ENCODE results near the gene PCGF6.
"Not testable (repeated sequence)": the region's sequence is repeated elsewhere in the genome, so short reads cannot be mapped to it uniquely, and the experiment has no call there.

PCGF6 gene

DNA sequence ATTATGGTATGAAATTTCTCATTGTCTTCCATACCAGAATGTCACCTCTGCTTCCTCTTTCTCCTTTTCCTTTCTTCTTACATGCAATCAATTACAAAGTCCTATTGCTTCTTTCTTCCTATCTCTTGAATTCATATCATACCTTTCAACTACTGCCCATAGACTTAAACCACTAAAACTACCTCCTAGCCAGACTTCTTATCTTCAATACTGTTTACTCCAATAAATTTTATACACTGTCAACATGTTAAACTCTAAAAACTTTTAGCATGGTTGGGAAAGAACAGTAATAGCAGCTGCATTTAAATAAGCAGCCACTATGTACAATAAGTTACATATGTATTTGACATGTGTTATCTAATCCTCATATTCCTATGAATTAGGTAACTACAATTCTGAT, 34.9 kb downstream of the PCGF6 start:
- DNase-seq (ENCODE audit: low read depth), result no peak

DNA sequence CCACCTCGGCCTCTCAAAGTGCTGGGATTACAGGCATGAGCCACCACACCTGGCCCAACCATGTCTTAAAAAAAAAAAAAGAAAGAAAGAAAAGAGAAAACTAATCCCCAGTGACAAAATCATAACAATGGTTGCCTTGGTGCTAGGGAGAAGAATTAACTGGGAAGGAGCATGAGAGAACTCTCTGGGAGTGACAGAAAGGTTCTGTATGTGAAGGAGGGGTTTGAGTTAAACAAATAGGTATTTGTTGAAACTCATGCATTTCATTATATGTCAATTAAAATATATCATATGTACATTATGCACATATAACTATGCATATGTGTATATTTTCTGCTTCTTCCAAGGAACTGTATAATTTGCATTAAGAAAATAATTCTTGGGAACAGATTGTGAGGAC, 40.7 kb downstream of the PCGF6 start:
- no peak for DNase-seq (ENCODE audit: low read depth)

DNA sequence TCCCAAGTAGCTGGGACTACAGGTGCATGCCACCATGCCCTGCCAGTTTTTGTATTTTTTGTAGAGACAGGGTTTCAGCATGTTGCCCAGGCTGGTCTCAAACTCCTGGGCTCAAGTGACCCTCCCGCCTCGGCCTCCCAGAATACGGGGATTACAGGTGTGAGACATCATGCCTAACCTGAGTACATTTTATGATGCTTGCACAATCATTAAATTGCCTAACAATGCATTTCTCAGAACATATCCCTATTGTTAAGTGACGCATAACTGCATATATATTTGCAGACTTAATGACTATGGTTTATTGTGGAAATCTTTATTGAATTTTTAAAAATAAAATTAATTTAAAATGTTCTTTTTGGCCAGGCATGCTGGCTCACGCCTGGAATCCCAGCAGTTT, 43.3 kb downstream of the PCGF6 start:
- no peak for DNase-seq (ENCODE audit: low read depth)

DNA sequence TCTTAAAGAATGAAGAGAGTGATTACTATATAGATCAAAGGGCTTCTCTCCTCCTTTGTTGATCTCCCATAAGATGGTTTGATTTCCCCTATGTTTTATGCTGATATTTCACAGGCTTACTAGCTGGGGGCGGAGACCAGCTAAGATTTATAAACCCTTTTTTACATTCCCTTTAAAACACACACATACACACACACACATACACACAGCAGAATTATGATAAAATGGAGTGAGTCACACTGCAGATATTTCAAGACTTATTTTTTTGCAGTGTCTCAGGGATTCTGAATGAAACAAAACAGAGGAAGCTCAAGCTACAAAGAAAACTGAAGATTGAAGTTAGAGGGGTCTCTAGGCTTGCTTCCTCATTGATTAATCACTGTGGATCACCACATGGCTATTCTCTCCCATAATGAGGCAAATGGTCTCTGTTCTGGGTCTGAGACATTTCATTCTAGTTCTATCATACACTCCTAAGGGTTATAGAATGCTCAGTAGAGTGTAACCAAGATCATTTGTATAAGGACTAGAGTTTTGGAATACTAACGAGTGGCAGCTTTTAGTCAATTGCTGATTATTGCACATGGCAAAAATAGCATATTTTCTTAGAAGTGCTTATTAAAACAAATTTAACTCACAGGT, 55.4 kb downstream of the PCGF6 start:
- peak; percentile 55 for DNase-seq (ENCODE audit: low read depth)

DNA sequence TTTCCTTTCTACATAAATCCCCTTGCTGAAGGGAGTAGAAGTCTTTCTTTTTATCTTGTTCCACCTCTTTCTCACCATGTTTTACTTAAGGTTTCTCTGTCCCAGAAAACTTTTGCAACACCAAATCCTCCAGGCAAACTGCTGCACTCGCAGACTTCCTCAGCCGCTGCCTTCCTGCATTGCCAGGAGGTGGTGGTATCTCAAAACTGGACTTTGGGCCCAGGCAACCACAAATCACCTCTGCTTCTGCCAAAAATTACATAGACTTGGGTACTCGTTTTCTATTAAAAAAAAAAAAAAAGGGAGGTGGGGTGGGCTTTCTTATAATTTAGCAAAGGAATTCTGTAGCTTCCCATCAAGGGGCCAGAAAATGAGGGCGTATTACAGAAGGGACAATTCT, 59.4 kb downstream of the PCGF6 start:
- DNase-seq (ENCODE audit: low read depth), result no peak

DNA sequence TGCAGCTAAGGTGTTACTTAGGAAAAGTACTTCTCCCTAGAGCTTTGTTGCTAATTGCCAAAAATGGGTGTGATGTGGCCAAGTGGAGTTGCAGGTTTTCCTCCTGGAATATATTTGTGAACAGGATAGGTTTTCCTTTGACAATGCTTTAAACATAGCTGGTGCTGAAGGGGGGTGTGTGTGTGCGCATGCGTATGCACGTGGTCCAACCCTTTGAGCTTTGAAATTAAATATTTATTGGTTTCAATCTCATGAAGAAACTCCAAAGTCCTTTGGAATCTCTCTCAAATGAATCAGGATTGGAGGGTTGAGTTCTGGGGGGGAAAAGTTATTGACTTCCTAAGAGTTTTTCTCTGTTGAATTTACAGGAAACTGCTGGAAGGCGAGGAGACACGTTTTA, 62.9 kb downstream of the PCGF6 start:
- no peak for DNase-seq (ENCODE audit: low read depth)

DNA sequence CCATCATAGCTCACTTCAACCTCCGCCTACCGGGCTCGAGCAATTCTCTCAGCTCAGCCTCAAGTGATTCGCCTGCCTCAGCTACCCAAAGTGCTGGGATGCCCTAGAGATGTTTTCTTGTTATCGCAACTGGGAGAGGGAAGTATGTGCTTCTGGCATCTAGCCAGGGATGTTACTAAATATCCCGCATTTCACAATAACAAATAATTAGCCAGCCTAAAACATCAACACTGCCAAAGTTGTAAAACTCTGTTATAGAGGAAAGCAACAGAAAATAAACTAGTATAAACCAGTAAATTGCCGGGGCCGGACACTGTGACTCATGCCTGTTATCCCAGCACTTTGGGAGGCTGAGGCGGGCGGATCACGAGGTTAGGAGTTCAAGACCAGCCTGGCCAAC, 66.8 kb downstream of the PCGF6 start:
- peak; percentile 89 for DNase-seq (ENCODE audit: low read depth)

DNA sequence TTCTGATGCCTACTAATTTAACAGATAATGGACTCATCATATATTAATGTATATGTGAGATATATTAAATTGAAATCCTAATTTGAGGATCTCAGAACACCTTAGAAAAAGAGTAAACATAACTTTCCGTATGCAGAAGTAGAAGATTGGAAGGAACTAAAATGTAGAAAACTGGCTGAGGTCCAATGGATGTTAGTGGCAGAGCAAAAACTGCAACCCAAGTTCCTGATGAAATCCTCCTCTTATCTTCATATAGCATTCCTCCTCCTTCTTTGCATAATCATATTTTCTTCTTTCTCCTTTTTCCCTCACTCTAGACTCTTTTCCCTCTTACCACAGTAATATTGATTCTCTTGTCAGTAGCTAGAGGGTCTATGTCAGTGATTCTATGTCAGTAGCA, 68.0 kb downstream of the PCGF6 start:
- no peak for DNase-seq (ENCODE audit: low read depth)

DNA sequence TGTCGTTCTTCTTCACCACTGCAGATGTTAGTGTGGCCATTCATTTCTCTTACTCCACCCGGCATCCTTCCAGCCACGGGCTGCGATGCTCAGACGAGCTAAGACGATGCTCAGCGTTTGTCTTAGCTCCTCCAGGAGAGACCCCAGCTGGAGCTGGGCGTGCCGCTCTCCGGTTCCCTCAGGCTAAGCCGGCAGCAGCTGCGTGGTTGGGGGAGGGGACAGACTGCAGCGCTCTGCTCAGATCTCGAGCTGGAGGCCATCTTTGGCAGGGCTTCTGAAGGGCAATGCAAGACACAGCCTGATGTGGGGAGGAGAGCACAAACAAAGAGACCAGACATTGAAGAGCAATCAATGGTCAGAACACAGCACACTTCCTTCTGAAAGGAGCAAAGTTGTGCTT, 69.2 kb downstream of the PCGF6 start:
- no peak for DNase-seq (ENCODE audit: low read depth)

DNA sequence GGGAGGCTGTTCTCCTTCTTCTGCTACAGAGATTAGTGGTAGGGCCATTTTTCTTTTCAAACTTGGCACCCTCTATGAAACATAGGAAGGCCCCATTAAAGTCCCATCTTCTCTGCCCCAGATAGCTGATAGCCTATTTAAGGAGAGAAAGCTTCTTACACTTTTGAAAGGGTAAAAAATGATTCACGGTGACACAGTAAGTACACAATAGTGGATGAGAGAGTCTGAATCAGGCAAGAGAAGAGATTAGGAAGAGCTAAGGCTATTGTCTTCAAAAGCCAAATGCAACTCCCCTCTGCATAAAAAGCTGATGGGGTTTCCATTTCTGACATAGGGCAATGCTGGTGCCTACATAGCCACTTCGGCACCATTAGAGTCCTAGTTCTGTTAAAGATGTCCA, 70.4 kb downstream of the PCGF6 start:
- DNase-seq (ENCODE audit: low read depth), result no peak

DNA sequence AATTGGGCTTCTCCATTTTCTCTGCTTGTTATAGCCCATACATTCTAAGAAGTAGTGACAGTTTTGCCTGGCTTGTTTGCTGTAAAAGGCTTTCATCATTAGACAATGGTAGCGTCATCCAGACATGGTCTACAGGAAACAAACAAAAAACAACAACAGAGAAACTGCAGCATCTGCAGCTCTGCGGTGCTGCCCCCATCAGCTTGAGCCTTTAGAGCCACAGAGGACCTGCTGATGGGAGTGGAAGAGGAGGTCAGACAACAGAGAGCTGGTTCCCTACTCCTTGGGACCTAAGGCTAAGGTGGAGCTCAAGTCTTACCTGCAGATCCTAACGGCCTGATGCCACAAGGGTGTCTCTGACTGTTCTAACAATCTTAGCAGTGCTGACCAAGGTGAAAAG, 70.9 kb downstream of the PCGF6 start:
- DNase-seq (ENCODE audit: low read depth), result no peak

DNA sequence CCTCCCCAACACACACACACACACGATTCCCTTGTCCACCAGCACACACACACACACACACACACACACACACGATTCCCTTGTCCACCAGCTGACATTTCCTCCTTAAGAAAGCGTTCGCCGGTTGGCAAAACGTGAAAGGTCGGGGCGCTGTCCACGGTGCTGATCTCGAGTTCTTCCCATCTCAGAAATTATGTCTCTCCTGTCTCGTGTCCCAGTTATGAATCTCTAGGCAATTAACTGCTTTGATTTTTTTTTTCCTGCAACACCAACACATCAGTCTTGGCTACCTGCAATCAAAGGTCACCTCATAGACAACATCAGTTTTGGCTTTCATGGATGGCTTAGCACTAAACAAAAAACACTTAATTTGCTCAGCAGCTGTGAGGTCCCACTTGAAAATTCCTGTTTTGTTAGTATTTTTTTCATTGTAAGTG, 72.1 kb downstream of the PCGF6 start:
- peak; percentile 26 for DNase-seq (ENCODE audit: low read depth)

DNA sequence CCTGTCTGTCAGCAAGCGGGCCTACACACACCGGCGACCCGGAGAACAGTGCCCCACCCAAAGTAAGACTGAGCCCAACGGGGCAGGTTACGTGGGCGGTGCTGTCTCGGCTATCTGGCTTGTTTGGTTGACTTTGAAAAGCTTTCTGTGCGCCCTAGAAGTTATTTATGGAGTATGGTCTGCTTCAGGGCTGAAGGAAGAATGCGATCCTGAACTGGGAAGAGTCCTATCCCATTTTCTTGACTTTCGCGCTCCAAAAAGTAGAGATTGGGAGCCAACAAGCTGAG, 72.5 kb downstream of the PCGF6 start:
- no peak for DNase-seq (ENCODE audit: low read depth)

DNA sequence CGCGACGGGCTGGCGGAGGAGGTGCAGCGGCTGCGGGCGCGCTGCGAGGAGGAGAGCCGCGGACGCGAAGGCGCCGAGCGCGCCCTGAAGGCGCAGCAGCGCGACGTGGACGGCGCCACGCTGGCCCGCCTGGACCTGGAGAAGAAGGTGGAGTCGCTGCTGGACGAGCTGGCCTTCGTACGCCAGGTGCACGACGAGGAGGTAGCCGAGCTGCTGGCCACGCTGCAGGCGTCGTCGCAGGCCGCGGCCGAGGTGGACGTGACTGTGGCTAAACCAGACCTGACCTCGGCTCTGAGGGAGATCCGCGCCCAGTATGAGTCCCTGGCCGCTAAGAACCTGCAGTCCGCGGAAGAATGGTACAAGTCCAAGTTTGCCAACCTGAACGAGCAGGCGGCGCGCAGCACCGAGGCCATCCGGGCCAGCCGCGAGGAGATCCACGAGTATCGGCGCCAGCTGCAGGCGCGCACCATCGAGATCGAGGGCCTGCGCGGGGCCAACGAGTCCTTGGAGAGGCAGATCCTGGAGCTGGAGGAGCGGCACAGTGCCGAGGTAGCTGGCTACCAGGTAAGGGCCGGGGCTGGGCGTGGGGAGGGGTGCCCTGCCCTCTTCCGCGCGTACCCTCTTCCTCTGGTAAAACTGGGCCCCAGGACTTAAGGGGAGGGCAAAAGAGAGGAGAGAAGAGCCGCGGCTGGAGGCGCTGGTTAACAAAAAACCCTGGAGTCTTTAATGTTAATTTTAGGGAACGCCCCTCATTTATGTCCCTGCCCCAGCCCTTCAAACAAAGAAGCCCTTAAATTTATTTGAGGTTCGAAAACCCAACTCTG, 73.0 kb downstream of the PCGF6 start:
- no peak for DNase-seq (ENCODE audit: low read depth)

DNA sequence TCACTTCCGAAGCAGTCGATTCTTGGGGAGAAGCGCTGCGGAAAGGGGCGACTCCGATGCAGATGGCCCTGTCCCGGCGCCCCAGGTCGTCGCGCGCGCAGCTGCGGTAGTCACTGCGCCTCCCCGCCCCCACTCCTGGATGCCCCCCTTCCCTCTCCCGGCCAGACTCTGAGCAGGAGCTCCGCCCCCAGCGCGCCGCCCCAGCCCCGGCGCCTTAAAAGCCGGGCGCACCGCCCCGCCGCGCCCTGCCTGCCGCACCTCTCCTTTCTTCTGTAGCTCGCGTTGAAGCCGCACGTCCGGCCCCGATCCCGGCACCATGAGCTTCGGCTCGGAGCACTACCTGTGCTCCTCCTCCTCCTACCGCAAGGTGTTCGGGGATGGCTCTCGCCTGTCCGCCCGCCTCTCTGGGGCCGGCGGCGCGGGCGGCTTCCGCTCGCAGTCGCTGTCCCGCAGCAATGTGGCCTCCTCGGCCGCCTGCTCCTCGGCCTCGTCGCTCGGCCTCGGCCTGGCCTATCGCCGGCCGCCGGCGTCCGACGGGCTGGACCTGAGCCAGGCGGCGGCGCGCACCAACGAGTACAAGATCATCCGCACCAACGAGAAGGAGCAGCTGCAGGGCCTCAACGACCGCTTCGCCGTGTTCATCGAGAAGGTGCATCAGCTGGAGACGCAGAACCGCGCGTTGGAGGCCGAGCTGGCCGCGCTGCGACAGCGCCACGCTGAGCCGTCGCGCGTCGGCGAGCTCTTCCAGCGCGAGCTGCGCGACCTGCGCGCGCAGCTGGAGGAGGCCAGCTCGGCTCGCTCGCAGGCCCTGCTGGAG, 73.8 kb downstream of the PCGF6 start, which contains the start of gene INA:
Gene INA, plus strand, starts transcription at position 243 of the 817 bp plus-strand sequence. Its CDS starts 74 bp downstream, at position 317.
- DNase-seq (ENCODE audit: low read depth), result peak; percentile 24

DNA sequence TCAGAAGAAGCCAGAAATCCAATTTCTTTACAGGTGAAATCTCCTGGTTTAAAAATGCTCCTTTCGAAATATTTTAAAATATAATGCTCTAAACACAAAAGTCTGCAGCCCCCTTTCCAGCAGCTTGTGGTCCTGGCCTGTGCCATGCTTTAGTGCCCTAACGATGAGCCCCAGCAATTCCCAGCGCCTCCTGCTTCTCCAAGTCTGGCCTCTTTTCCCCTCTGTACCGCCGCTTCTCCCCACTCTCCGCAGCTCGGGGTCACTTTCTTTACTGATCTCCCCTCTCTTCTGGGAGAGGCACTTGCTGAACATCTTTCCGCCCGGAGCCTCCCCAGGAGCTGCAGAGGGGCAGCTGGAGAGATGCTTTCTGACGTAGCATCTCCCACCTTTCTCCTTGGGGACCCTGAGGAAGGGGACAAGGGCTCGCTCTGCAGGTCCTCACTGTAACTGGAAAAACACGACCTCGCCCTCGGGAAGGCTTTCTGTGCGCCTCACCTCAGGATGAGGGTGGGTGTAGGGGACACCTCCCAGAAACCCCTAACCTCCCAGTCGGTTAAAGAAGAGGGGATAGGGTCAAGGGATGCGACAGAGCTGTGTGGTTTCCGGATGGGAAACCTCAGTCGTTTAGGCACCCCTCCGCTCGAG, 74.6 kb downstream of the PCGF6 start:
- no peak for DNase-seq (ENCODE audit: low read depth)

DNA sequence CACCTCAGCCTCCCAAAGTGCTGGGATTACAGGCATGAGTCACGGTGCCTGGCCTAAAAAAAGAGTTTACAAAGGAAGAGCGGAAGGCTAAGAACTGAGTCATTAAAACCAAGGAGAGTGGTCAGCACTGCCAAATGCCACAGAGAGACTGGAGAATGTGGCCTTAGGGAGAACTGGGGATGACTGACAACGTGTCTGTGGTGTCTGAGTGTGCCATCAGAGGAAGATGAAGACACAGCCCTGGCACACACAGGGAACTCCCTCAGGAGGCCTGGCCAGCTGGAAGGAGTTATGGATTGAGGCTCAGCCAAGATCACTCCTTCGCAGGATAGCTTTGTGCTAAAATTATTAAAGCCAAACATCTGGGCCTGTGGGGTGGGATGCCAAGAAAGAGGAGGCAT, 77.9 kb downstream of the PCGF6 start:
- DNase-seq (ENCODE audit: low read depth), result peak; percentile 100

DNA sequence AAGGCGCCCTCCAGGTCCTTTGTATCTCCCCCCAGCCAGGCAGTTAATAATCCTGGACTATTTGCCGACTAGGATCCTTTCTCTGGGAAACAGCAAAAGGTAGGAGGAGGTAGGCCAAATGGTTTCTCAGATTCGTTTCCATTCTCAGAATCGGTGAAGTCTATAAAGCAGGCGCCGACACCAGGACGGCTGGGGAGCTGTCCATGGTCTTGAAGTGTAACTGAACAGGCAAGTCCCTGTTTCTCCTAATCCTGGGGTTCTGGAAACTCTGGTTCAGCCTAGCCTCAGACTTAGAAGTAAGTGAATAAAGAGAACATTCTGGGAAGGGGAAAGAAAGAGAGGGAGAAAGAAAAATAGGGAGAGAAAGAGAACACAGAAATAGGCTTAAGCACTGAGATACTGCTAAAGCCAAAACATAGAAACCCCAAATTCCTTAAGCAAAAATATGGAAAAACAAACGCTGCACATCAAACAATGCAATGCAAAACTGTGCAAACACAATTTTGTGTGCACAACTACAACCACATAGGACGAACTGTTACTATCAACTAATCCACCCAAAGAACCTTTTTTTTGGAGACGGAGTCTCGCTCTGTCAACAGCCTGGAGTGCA, 85.1 kb downstream of the PCGF6 start:
- peak; percentile 57 for DNase-seq (ENCODE audit: low read depth)

DNA sequence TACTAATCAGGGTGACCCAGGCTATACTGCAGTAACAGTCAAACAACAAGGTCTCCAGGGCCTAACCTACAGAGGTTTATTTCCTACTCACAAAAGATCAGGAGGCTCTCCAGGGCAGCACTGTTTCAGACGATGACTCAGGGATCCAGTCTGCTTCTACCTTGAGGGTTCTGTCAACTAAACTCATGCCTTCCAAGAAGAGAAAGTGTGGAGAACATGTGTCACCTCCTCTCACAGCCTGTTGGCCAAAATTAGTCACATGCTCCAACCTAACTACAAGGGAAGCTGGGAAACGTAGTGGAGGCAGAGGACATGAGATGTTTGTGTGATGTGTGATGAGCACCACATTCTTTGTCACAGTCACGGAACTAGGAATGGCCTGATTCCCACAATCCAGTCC, 88.7 kb downstream of the PCGF6 start:
- no peak for DNase-seq (ENCODE audit: low read depth)

DNA sequence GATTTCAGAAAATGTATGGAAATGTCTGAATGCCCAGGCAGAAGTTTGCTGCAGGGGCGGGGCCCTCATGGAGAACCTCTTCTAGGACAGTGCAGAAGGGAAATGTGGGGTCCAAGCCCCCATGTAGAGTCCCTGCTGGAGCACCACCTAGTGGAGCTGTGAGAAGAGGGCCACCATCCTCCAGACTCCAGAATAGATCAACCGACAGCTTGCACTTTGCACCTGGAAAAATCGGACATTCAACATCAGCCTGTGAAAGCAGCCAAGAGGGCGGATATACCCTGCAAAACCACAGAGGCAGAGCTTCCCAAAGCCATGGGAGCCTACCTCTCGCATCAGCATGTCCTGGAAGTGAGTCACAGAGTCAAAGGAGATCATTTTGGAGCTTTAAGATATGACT, 91.0 kb downstream of the PCGF6 start:
- DNase-seq (ENCODE audit: low read depth), result no peak

DNA sequence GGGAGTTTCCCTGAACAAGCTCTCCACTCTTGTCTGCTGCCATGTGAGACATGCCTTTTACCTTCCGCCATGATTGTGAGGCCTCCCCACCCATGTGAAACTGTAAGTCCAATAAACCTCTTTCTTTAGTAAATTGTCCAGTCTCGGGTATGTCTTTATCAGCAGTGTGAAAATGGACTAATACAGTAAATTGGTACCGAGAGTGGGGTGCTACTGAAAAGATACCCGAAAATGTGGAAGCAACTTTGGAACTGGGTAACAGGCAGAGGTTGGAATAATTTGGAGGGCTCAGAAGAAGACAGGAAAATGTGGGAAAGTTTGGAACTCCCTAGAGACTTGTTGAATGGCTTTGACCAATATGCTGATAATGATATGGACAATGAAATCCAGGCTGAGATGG, 92.0 kb downstream of the PCGF6 start:
- DNase-seq (ENCODE audit: low read depth), result not testable (repeated sequence)

DNA sequence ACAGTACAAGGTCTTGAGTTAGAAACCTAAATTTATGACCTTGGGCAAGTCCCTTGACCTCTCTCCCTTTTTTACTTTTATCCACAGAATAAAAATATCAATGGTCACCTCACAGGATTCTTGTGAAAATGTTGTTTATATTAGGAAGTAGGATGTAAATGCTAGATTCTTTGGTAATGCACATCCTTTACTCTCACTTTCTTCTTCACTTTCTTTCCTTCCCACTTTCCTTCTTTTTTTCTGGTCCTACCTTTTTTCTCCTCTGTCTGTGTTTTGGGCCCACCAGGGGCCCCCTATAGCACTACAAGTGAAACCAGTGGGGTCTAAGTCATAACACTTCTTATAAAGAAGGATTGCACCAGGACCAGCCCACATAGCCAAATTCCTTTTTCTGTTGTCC, 93.1 kb downstream of the PCGF6 start:
- DNase-seq (ENCODE audit: low read depth), result no peak
